Activated naive CD4-positive, alpha-beta T cell treated with anti-CD3 and anti-CD28 coated beads for 36 hours (primary cell): ENCODE results near the gene AHR. TPM values are rescaled to one million over a fixed set of nuclear protein-coding genes. Genes with fewer than 3 reads are reported as not detected.
"Not testable (repeated sequence)": the region's sequence is repeated elsewhere in the genome, so short reads cannot be mapped to it uniquely, and the experiment has no call there.

Experiments used
- CTCF ChIA-PET: fragments of 350-600 bp; sonication (Branson Sonifier 250); formaldehyde crosslinking; loops from one replicate; lab custom pipeline; 2021; ENCODE audit warnings: antibody characterized with exemption; lab: Charles Lee
- DNase-seq: peaks from one replicate; pipeline ENCODE4 v3.0.0-alpha.2; 2020
- H3K27ac Mint-ChIP-seq: one replicate; pipeline ENCODE4 v1.8.0; 2021; ENCODE audit warnings: mild to moderate bottlenecking, mixed read lengths
- H3K27me3 Mint-ChIP-seq: one replicate; pipeline ENCODE4 v1.8.0; 2021; ENCODE audit warnings: low read depth, mixed read lengths
- H3K36me3 Mint-ChIP-seq: one replicate; pipeline ENCODE4 v1.8.0; 2021; ENCODE audit warnings: low read depth, mixed read lengths
- H3K4me1 Mint-ChIP-seq: one replicate; pipeline ENCODE4 v1.8.0; 2021; ENCODE audit warnings: low read depth, mixed read lengths
- H3K4me3 Mint-ChIP-seq: one replicate; pipeline ENCODE4 v1.8.0; 2021; ENCODE audit warnings: mild to moderate bottlenecking, moderate library complexity, mixed read lengths
- H3K9me3 Mint-ChIP-seq: one replicate; pipeline ENCODE4 v1.8.0; 2021; ENCODE audit warnings: mixed read lengths
- intact Hi-C: fragments of 100-400 bp; cut with micrococcal nuclease; formaldehyde crosslinking; loops from one replicate; pipeline ENCODE4 v1.15.1; 2023
- total RNA-seq, 2 experiments: library from RNA; stranded (reverse); gene quantifications; one replicate each; pipeline ENCODE4 v1.2.3, GENCODE V29; 2021

The AHR gene
- total RNA-seq, 2 experiments from 2014 or later = 24.5 to 27.5 TPM

GRCh38 chr7:17350321-17350720, 51.9 kb downstream of the AHR start:
- peaks cover 36% of the 10 kb centered on the region for H3K36me3 Mint-ChIP-seq
- not testable (repeated sequence) for H3K4me1 Mint-ChIP-seq

GRCh38 chr7:17353650-17354419, 55.4 kb downstream of the AHR start:
- DNase-seq, H3K4me1 Mint-ChIP-seq, CTCF ChIA-PET, intact Hi-C loops, H3K27me3 Mint-ChIP-seq, H3K27ac Mint-ChIP-seq, H3K4me3 Mint-ChIP-seq: not testable (repeated sequence)
- peaks cover 29% of the 10 kb centered on the region for H3K36me3 Mint-ChIP-seq
- peaks cover 27% of the 10 kb centered on the region for H3K9me3 Mint-ChIP-seq

More at GRCh38 chr7:17350321-17350720, 51.9 kb downstream of the AHR start:
- DNase-seq, H3K27me3 Mint-ChIP-seq, CTCF ChIA-PET, H3K27ac Mint-ChIP-seq, H3K4me3 Mint-ChIP-seq, intact Hi-C loops: not testable (repeated sequence)
- H3K9me3 Mint-ChIP-seq = peaks cover 27% of the 10 kb centered on the region

GRCh38 chr7:17354473-17354872, 56.0 kb downstream of the AHR start:
- intact Hi-C loops = no loop called here
- Mint-ChIP-seq H3K27ac (no peak overlapping the region), H3K9me3 (peaks cover 24% of the 10 kb centered on the region), H3K4me3 (no peak overlapping the region), H3K36me3 (peaks cover 22% of the 10 kb centered on the region), H3K27me3 (no peaks in the 10 kb centered on the region), H3K4me1 (no peaks in the 10 kb centered on the region)
- CTCF ChIA-PET = no interaction called here
- DNase-seq = no peak

- Mint-ChIP-seq H3K27ac (no peak overlapping the region), H3K9me3 (peaks cover 20% of the 10 kb centered on the region), H3K4me1 (no peaks in the 10 kb centered on the region), H3K27me3 (no peaks in the 10 kb centered on the region), H3K4me3 (no peak overlapping the region), H3K36me3 (peaks cover 18% of the 10 kb centered on the region)
- intact Hi-C loops = no loop called here
- DNase-seq = no peak
- CTCF ChIA-PET = no interaction called here
These were observed 56.6 kb downstream of the AHR start for GRCh38 chr7:17355050-17355449.

GRCh38 chr7:17357952-17358351, 59.5 kb downstream of the AHR start:
- H3K36me3 Mint-ChIP-seq = peaks cover 3% of the 10 kb centered on the region
- intact Hi-C loops = no loop called here
- no peak overlapping the region for H3K4me3 Mint-ChIP-seq
- H3K9me3 Mint-ChIP-seq = no peaks in the 10 kb centered on the region
- DNase-seq = no peak
- no peak overlapping the region for H3K27ac Mint-ChIP-seq
- CTCF ChIA-PET = no interaction called here
- no peaks in the 10 kb centered on the region for H3K4me1 Mint-ChIP-seq
- no peaks in the 10 kb centered on the region for H3K27me3 Mint-ChIP-seq

GRCh38 chr7:17359610-17360009, 61.2 kb downstream of the AHR start:
- Mint-ChIP-seq H3K27ac (no peak overlapping the region), H3K27me3 (no peaks in the 10 kb centered on the region), H3K4me1 (no peaks in the 10 kb centered on the region), H3K4me3 (no peak overlapping the region), H3K36me3 (peaks cover 1% of the 10 kb centered on the region), H3K9me3 (no peaks in the 10 kb centered on the region)
- DNase-seq = no peak
- CTCF ChIA-PET = interaction anchor here (0.6 to 0.7 kb wide), 2 partner anchors 24 to 432 kb away, joined by 3 read pairs; no protein-coding TSS in a partner anchor
- intact Hi-C loops = no loop called here

GRCh38 chr7:17362439-17363105, 64.1 kb downstream of the AHR start:
- Mint-ChIP-seq H3K4me1 (peaks cover 4% of the 10 kb centered on the region), H3K9me3 (no peaks in the 10 kb centered on the region), H3K4me3 (no peak overlapping the region), H3K36me3 (no peaks in the 10 kb centered on the region), H3K27me3 (no peaks in the 10 kb centered on the region), H3K27ac (no peak overlapping the region)
- CTCF ChIA-PET = interaction anchor here (0.6 to 0.9 kb wide), 3 partner anchors 84 to 380 kb away, joined by 3 to 9 read pairs (median 5); no protein-coding TSS in a partner anchor
- no peak for DNase-seq
- intact Hi-C loops = no loop called here

- CTCF ChIA-PET = interaction anchor here (0.7 kb wide), 1 partner anchor 38 kb away, joined by 3 read pairs; no protein-coding TSS in a partner anchor
- intact Hi-C loops = no loop called here
- Mint-ChIP-seq H3K27me3 (no peaks in the 10 kb centered on the region), H3K4me1 (peaks cover 4% of the 10 kb centered on the region), H3K9me3 (no peaks in the 10 kb centered on the region), H3K4me3 (no peak overlapping the region), H3K36me3 (no peaks in the 10 kb centered on the region), H3K27ac (no peak overlapping the region)
- DNase-seq = no peak
These were observed 66.2 kb downstream of the AHR start for GRCh38 chr7:17364671-17365070.

GRCh38 chr7:17365775-17366174, 67.3 kb downstream of the AHR start:
- H3K36me3 Mint-ChIP-seq = no peaks in the 10 kb centered on the region
- H3K27ac Mint-ChIP-seq = no peak overlapping the region
- CTCF ChIA-PET = no interaction called here
- intact Hi-C loops = no loop called here
- H3K9me3 Mint-ChIP-seq = no peaks in the 10 kb centered on the region
- no peak overlapping the region for H3K4me3 Mint-ChIP-seq
- H3K27me3 Mint-ChIP-seq = no peaks in the 10 kb centered on the region
- no peak for DNase-seq
- H3K4me1 Mint-ChIP-seq = peaks cover 4% of the 10 kb centered on the region

GRCh38 chr7:17367502-17367901, 69.0 kb downstream of the AHR start:
- peaks cover 2% of the 10 kb centered on the region for H3K27me3 Mint-ChIP-seq
- H3K4me1 Mint-ChIP-seq = peaks cover 4% of the 10 kb centered on the region
- CTCF ChIA-PET = no interaction called here
- no peak for DNase-seq
- intact Hi-C loops = no loop called here
- H3K4me3 Mint-ChIP-seq = no peak overlapping the region
- H3K9me3 Mint-ChIP-seq = no peaks in the 10 kb centered on the region
- H3K27ac Mint-ChIP-seq = no peak overlapping the region
- H3K36me3 Mint-ChIP-seq = no peaks in the 10 kb centered on the region

GRCh38 chr7:17368856-17369524, 70.5 kb downstream of the AHR start:
- Mint-ChIP-seq H3K27me3 (peaks cover 2% of the 10 kb centered on the region), H3K4me3 (no peak overlapping the region), H3K27ac (no peak overlapping the region), H3K36me3 (no peaks in the 10 kb centered on the region), H3K9me3 (no peaks in the 10 kb centered on the region), H3K4me1 (peaks cover 4% of the 10 kb centered on the region)
- intact Hi-C loops = no loop called here
- no peak for DNase-seq
- CTCF ChIA-PET = interaction anchor here (0.7 kb wide), 1 partner anchor 210 kb away, joined by 4 read pairs; no protein-coding TSS in a partner anchor

- H3K9me3 Mint-ChIP-seq = no peaks in the 10 kb centered on the region
- H3K27me3 Mint-ChIP-seq = peaks cover 2% of the 10 kb centered on the region
- peaks cover 4% of the 10 kb centered on the region for H3K4me1 Mint-ChIP-seq
- H3K4me3 Mint-ChIP-seq = no peak overlapping the region
- no peaks in the 10 kb centered on the region for H3K36me3 Mint-ChIP-seq
- DNase-seq = no peak
- H3K27ac Mint-ChIP-seq = no peak overlapping the region
- CTCF ChIA-PET = interaction anchor here (0.7 kb wide), 1 partner anchor 211 kb away, joined by 4 read pairs; no protein-coding TSS in a partner anchor
- intact Hi-C loops = no loop called here
These were observed 71.4 kb downstream of the AHR start for GRCh38 chr7:17369691-17370426.
